ENCODE measurements around the gene MUCL1.

GRCh38 chr12:54891717-54892478, 37.6 kb downstream of the MUCL1 start:
- no peak for TF ChIP-seq CTCF (IDR thresholded peaks at IDR 0.05; ENCODE audit: insufficient read depth, low read length)
- no peak for TF ChIP-seq GABPA (IDR thresholded peaks at IDR 0.05; ENCODE audit: low read depth)
- TF ChIP-seq REST (IDR thresholded peaks at IDR 0.05; ENCODE audit: insufficient replicate concordance, low read depth) = no peak
- no peak for TF ChIP-seq SPI1 (IDR thresholded peaks at IDR 0.05; ENCODE audit: borderline replicate concordance, low read depth)
